GM19099 (cell line): ENCODE measurements around the gene ITIH5.

Experiments used
- POLR2A ChIP-seq: IDR thresholded peaks from 3 replicates; pipeline ENCODE4 v1.6.1; 2011; ENCODE audit warnings: low read depth; ENCODE audit not compliant: insufficient read length; ENCODE audit errors: extremely low read depth

ITIH5 gene

DNA sequence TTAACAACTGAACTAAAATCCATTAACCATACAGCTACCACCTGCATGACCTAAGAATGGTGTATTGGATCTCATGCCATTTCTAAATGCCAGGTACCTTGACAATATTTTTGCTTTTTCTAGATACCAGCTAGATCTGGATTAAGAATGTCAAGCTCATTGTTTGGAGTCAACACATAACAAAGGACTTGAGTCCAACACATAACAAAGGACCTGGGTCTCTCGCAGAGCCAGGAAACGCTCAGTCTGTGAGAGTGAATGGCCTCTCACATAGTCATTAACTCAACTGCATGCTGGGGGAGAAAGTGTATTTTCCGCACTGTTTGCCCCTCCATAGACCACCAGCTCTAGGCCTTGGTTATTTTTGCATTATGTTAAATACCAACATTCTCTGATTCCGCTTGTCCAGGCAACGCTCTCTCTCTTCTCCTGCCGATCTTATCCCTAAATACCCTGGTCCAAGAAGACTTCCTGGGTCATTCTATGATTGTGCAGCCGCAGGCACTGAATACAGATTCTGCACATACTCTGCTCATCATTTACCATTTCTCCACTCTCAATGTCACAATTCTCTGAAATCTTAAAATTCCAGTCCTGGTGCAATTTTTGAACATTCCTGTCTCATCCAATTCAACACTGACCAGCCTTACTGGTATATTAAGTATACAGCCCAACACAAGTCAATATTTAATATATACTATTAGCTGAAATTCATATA, 31.2 kb downstream of the ITIH5 start:
- no peak for TF ChIP-seq POLR2A

DNA sequence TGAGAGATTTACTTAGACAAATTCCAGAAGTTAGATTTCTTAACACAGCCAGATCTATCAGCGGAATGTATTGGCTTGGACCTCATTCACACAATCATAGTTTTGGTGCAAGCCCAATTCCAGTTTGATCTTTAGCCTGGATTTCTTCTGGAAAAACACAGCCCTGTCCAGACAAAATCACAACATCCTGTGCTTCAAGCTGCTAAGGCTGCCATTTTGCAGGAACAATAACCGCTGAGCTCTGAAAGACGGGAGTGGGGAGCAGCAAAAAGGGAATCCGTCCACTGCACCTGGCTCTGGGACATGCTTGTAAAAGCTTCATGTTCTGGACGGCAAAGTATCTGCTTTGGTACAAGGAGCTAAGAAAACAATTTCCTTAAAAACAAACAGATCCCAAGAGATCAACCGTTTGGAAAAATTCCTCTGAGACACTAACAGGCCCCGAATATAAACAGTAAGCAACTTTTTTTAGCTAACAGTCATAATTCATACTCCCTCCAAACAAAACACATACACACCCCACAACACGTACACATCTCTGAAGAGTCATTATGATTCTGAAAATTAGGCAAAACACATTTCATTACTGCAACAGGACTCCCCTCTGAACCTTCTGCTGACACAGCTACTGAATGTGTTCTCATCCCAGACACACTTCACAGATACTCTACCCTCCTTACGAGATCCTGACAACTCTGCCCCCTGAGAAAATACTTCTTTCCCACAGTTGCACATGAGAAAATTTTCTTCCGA, 32.4 kb downstream of the ITIH5 start:
- no peak for TF ChIP-seq POLR2A

DNA sequence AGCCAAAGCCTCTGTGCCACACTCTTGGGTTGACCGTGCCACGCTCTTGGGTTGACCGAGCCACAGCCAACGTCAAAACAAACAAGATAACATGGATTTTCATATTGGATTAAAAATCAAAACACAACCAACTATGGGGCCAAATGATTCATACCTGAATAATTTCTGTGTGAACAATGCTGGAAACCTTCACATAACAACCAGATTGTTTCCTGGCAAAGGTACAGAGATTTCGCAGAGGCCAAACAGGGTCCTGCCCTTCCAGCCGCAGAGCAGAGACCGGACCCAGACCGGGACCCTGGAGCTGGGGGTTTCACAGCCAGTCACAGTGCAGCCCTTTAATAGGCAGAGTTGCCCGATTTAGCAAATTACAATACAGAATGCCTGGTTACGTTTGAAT, 40.5 kb downstream of the ITIH5 start:
- TF ChIP-seq POLR2A = no peak

- no peak for TF ChIP-seq POLR2A
These were observed 40.9 kb downstream of the ITIH5 start for GRCh38 chr10:7625836-7626235.

GRCh38 chr10:7625009-7625408, 41.8 kb downstream of the ITIH5 start:
- TF ChIP-seq POLR2A = no peak

GRCh38 chr10:7622969-7623368, 43.8 kb downstream of the ITIH5 start:
- TF ChIP-seq POLR2A = no peak

- TF ChIP-seq POLR2A = no peak
These were observed 48.3 kb downstream of the ITIH5 start for GRCh38 chr10:7618461-7618860.

DNA sequence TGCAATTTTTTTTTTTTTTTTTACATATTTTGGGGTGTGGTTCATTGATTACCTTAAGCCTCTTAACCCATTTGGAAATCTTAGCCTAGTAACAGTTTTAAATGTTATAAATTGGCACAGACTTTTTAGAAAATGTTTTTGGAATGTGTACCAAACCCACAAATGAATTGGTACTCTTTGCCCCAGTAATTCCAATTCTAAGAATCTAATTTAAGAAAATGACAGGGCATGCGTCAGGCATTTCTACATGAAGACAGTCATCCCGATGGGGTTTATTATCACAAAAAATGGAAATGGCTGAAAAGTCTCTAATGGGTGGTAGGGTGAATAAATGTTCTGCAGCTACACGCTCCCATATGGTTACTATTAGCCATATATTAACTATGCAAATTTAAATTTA, 54.9 kb downstream of the ITIH5 start:
- TF ChIP-seq POLR2A = no peak

DNA sequence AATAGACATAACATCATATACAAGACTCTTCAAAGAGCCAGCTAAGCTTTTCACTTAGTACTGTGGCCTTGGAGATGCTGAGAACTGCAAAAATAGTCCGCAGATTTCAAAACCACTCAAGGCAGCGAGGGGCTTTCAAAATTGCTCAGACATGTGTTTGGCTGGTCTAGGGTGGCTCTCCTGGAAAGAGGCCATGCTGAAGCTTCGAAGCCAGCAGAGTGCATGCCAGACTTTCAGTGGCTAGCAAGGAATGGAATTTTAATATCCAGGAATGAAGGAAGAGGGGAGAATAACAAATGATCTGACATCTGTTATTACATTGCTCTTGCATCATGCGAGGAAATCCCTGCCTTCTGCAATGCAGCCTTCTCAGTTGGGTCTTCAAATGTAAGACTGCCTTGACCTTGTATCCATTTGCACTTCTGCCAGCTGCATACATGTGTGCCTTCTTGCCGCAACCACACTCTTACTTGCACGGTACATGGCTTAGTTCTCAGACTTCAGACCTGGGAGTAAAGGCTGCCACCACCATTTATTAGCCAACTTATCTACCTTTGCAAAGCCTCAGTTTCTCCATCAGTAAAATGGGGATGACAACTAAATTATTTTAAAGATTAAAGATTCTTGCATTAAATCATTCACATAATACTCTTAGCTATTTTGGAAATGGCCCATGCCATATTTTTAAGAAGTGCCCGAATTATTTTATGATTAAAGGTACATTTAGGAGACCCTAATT, 55.9 kb downstream of the ITIH5 start:
- TF ChIP-seq POLR2A = no peak

GRCh38 chr10:7610026-7610425, 56.7 kb downstream of the ITIH5 start:
- no peak for TF ChIP-seq POLR2A

DNA sequence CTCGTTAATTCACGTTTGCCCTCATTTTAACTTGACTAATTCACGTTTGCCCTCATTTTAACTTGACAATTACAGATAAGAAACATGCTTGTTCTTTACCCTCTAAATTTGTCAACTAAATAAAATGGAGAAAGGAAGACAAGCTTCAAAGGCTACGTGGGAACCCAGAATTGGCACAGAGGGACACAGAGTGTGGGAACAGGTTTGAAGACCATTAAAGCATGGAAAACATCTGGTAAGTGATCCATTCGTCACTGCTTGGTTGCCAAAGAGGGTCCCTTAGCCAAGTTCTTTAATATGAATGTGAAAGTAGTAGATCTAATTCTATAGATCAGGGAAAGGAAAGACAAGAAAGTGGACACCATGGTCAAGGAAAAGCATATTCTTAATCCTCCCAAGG, 57.2 kb downstream of the ITIH5 start:
- TF ChIP-seq POLR2A = no peak

GRCh38 chr10:7608001-7608400, 58.8 kb downstream of the ITIH5 start:
- TF ChIP-seq POLR2A = no peak

- TF ChIP-seq POLR2A = no peak
These were observed 59.8 kb downstream of the ITIH5 start for GRCh38 chr10:7606951-7607404.

DNA sequence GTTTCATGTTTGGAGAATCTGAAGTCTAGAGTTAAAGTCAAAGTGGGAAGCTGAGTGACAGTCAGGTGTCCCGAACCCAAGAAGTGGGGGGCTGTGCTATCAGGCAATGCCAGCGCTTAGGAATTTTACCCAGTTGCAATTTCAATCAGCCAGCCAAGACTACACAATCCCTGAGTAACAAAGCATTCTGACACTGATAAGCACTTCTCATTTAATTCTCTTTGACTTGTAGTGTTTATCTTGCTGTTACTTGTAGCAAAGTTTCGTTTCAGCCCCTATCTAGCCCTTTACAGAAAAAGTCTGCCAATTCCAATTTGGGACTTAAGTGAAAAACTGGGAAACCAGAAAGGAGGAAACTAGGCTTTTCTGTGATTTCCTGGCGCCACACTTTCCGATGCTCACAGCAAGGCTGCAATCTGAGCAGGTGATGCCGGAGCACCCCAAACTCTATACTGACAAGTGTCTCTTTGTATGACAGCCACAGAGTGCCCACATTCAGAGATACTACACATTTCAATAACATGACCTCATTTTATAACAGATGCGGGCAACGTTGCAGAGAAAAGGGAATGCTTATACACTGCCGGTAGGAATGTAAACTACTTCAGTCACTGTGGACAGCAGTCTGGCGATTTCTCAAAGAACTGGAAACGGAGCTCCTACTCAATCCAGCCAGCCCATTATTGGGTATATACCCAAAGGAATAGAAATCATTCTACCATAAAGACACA, 61.0 kb downstream of the ITIH5 start:
- no peak for TF ChIP-seq POLR2A
